Kidney (tissue), 14 donors: Measurements from ENCODE around the gene FYB1. TPM values are rescaled to one million over a fixed set of nuclear protein-coding genes. Genes with fewer than 3 reads are reported as not detected.

Experiments
- DNase-seq, 5 donors: peaks; one replicate each; pipeline ENCODE4 v3.0.0-alpha.2; 2013 to 2020
- FAIRE-seq: peaks from 2 replicates; lab custom pipeline; 2012; peaks lifted over from hg19 to GRCh38; lab: Jason Lieb, UNC
- H3K27ac ChIP-seq, 2 donors: one replicate each; pipeline ENCODE4 v1.7.0; 2013; ENCODE audit warnings: low read depth in 2 of 2, low read length in 2 of 2, inconsistent platforms in 1 of 2
- H3K27me3 ChIP-seq: one replicate; pipeline ENCODE4 v1.7.1; 2013; ENCODE audit warnings: low read length, inconsistent platforms; ENCODE audit not compliant: control insufficient read depth, insufficient read depth
- H3K36me3 ChIP-seq, 3 donors: one replicate each; pipeline versions ENCODE4 v1.7.0 to v1.7.1; 2013; ENCODE audit warnings: low read length in 3 of 3, control low read depth in 1 of 3, inconsistent platforms in 1 of 3; ENCODE audit not compliant: insufficient read depth in 3 of 3, control insufficient read depth in 2 of 3
- H3K4me1 ChIP-seq, 3 donors: one replicate each; pipeline versions ENCODE4 v1.7.0 to v1.7.1; 2013; ENCODE audit warnings: low read length in 3 of 3, inconsistent platforms in 1 of 3, low read depth in 1 of 3; ENCODE audit not compliant: control insufficient read depth in 2 of 3, insufficient read depth in 2 of 3
- H3K4me3 ChIP-seq, 3 donors: one replicate each; pipeline versions ENCODE4 v1.7.0 to v1.8.1; 2013; ENCODE audit warnings: low read length in 3 of 3, control low read depth in 1 of 3, inconsistent platforms in 1 of 3
- H3K9ac ChIP-seq, 3 donors: one replicate each; pipeline versions ENCODE4 v1.7.0 to v1.7.1; 2013; ENCODE audit warnings: low read length in 3 of 3, control low read depth in 1 of 3, inconsistent platforms in 1 of 3
- H3K9me3 ChIP-seq, 3 donors: one replicate each; pipeline versions ENCODE4 v1.7.0 to v1.7.1; 2013; ENCODE audit warnings: low read length in 3 of 3, control low read depth in 1 of 3, inconsistent platforms in 1 of 3; ENCODE audit not compliant: control insufficient read depth in 2 of 3, insufficient read depth in 1 of 3
- CTCF ChIP-seq: IDR thresholded peaks from 3 replicates; pipeline ENCODE4 v1.5.1; 2012; ENCODE audit warnings: mild to moderate bottlenecking, moderate library complexity, borderline replicate concordance; ENCODE audit not compliant: insufficient read depth; ENCODE audit errors: extremely low read depth
- intact Hi-C: fragments of 100-400 bp; cut with DNase I; formaldehyde crosslinking; loops from one replicate; pipeline ENCODE4 v1.11.1; 2022
- polyA plus RNA-seq: library from polyadenylated mRNA; stranded (reverse); fragments of 350-450 nt; fragmentation: Illumina TruSeq; extraction: RNeasy Lipid Tissue Mini Kit (QIAGEN cat#74804); gene quantifications from one replicate; pipeline ENCODE4 v1.2.3, GENCODE V29; 2014; ENCODE audit warnings: low read depth, low replicate concordance; ENCODE audit not compliant: insufficient read depth
- total RNA-seq: library from RNA; stranded (reverse); fragmentation: NEBNext Ultra II Directional; extraction: Animal tissue kit (Norgen Biotek cat#: 25700); gene quantifications from one replicate; pipeline ENCODE4 v1.2.1, GENCODE V29; 2021
- donor health status: control.
- donor health status: control.
- donor health status: control.
- donor health status: control.
- donor health status: control.
- donor health status: DM: yes; HTN: yes; CAD: no.
- donor health status: Normal renal cell carcinoma (clear cell type).

The FYB1 gene
- total and polyA plus RNA-seq, 2 donors from 2014 or later: 2.3 to 53.7 TPM

DNA sequence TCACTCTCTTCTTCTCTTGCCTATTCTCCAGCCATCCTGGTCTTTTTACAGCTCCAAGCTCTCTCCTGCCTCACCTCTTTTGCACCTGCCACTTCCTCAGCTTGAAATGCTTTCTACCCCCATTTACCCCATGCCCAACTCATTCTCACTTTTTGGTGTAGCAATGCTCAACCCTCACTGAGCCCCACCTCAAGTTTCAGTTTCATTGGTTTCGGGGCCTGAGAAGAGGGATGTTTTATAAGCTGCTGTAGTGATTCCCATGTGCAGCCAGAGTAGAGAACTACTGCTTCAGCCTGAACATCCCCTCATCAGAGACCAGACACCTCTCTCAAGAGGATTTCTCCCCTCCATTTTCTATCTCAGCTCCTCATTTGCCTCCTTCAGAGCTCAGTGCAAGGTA is 45.2 kb upstream of the FYB1 start:
- H3K9ac ChIP-seq: no peak overlapping the region
- intact Hi-C loops: no loop called here
- TF ChIP-seq CTCF: no peak
- H3K4me1 ChIP-seq: no peaks in the 10 kb centered on the region
- H3K27ac ChIP-seq: no peak overlapping the region
- no peaks in the 10 kb centered on the region for H3K9me3 ChIP-seq
- H3K27me3 ChIP-seq: no peaks in the 10 kb centered on the region
- H3K4me3 ChIP-seq: no peak overlapping the region
- H3K36me3 ChIP-seq: no peaks in the 10 kb centered on the region
- DNase-seq (no peak), FAIRE-seq (no peak)

DNA sequence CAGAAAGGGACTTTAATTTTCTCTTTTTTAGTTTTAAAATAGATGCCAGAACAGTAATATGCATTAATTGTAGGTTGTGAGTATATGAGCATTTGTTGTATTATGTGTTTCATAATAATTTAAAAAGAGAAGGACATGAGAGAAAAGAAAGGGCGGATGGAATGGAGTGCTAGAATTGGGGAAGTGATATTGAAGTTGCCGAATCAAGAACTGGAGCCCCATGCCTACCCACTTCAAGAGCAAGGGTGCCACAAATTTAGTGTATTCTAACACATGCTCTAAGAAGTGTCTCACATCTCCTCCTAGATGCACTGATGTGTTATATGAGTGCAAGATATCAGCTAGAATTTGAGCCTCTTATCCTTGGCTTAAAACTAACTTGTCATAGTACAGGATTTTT is 43.6 kb upstream of the FYB1 start:
- DNase-seq (no peak), FAIRE-seq (no peak)
- Histone ChIP-seq H3K4me1 (peaks cover 0 to 1% (median 0%) of the 10 kb centered on the region in 3 donors), H3K27ac (no peak overlapping the region), H3K9me3 (no peaks in the 10 kb centered on the region), H3K36me3 (no peaks in the 10 kb centered on the region), H3K9ac (no peak overlapping the region), H3K27me3 (no peaks in the 10 kb centered on the region), H3K4me3 (no peak overlapping the region)
- no peak for TF ChIP-seq CTCF
- intact Hi-C loops: no loop called here

DNA sequence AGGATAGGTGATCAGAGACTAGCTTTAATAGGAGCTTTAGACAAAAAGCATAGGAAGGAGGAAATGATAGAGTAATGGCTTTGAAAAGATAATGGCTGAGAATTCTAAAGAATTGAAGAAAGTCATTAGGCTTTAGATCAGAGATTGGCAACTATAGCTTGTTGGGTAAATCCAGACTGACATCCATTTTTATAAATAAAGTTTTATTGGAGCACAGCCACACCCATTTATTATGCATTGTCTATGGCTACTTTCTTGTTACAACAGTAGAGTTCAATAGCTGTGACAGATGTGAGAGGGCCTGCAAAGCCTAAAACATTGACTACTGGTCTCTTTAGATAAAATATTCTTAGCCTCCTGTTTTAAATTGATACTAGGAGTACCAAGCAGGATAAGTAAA is 40.7 kb upstream of the FYB1 start:
- FAIRE-seq (no peak), DNase-seq (no peak)
- H3K4me1 ChIP-seq: peaks cover 0 to 11% (median 5%) of the 10 kb centered on the region in 3 donors
- intact Hi-C loops: no loop called here
- no peaks in the 10 kb centered on the region for H3K9me3 ChIP-seq
- H3K36me3 ChIP-seq: no peaks in the 10 kb centered on the region
- H3K27me3 ChIP-seq: no peaks in the 10 kb centered on the region
- H3K27ac ChIP-seq: no peak overlapping the region
- no peak overlapping the region for H3K4me3 ChIP-seq
- H3K9ac ChIP-seq: no peak overlapping the region
- no peak for TF ChIP-seq CTCF

DNA sequence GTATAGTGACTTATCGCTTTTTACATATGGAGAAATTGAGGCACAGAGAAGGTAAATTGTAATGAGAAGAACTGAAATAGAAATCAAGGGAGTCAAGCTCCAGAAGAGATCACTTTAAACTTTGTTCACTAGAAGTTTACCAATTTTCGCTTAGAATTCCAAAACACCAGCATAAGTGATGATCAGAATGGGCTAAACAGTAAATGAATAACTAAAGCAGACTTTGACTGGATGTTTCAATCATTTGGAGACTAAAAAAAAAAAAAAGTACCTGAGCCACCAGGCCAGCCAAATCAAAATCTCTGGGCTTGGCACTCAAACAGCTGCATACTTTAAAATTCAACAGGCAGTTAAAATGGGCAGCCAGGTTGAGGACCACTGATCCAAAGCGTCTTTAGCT is 38.2 kb upstream of the FYB1 start:
- H3K4me1 ChIP-seq: peaks cover 0 to 11% (median 5%) of the 10 kb centered on the region in 3 donors
- no peak overlapping the region for H3K27ac ChIP-seq
- FAIRE-seq (peak; percentile 73), DNase-seq (peak in 3 of 5 donors; percentile 17 to 18 (median 18))
- no peak for TF ChIP-seq CTCF
- no peaks in the 10 kb centered on the region for H3K36me3 ChIP-seq
- intact Hi-C loops: no loop called here
- peak overlapping the region in 1 of 3 donors; percentile 23 for H3K4me3 ChIP-seq
- H3K9ac ChIP-seq: no peak overlapping the region
- H3K9me3 ChIP-seq: no peaks in the 10 kb centered on the region
- no peaks in the 10 kb centered on the region for H3K27me3 ChIP-seq
